BE2C (cell line): ENCODE measurements around the gene TNFRSF9.
A peak's percentile ranks its signal among the peaks of the same experiment; 100 is the strongest.

Experiments used
- DNase-seq: peaks from one replicate; pipeline ENCODE4 v3.0.0-alpha.2; 2020
- H3K27me3 ChIP-seq: fragments of 250-450 bp; sonication (Bioruptor Pico); 2 replicates; pipeline ENCODE4 v1.5.1; 2020; ENCODE audit warnings: mild to moderate bottlenecking
- H3K36me3 ChIP-seq: fragments of 250-450 bp; sonication (Bioruptor Pico); 2 replicates; pipeline ENCODE4 v1.5.1; 2020; ENCODE audit warnings: mild to moderate bottlenecking
- H3K4me1 ChIP-seq: fragments of 250-450 bp; sonication (Bioruptor Pico); 2 replicates; pipeline ENCODE4 v1.5.1; 2020
- H3K4me3 ChIP-seq: 2 replicates; pipeline ENCODE4 v1.5.1; 2011; ENCODE audit warnings: low read depth, low read length
- H3K9me3 ChIP-seq: fragments of 250-450 bp; sonication (Bioruptor Pico); 2 replicates; pipeline ENCODE4 v1.5.1; 2020
- CTCF ChIP-seq: IDR thresholded peaks from 2 replicates; pipeline ENCODE4 v1.5.1; 2012; ENCODE audit warnings: mild to moderate bottlenecking, low read depth, low read length

TNFRSF9 gene

DNA sequence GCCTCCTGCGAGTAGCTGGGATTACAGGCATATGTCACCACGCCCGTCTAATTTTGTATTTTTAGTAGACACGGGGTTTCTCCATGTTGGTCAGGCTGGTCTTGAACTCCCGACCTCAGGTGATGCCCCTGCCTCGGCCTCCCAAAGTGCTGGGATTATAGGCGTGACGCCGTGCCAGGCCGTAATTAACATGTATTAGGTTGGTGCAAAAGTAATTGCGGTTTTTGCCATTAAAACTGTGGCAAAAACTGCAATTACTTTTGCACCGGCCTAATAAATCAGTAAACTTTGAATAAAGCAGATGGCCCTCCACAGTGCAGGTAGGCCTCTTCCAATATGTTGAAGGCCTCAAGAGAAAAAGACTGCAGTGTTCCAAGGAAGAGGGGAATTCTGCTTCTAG lies 35.4 kb downstream of the TNFRSF9 start:
- no peak overlapping the region for H3K4me3 ChIP-seq
- H3K9me3 ChIP-seq: no peaks in the 10 kb centered on the region
- no peaks in the 10 kb centered on the region for H3K36me3 ChIP-seq
- TF ChIP-seq CTCF: no peak
- H3K27me3 ChIP-seq: no peaks in the 10 kb centered on the region
- H3K4me1 ChIP-seq: no peaks in the 10 kb centered on the region
- no peak for DNase-seq

DNA sequence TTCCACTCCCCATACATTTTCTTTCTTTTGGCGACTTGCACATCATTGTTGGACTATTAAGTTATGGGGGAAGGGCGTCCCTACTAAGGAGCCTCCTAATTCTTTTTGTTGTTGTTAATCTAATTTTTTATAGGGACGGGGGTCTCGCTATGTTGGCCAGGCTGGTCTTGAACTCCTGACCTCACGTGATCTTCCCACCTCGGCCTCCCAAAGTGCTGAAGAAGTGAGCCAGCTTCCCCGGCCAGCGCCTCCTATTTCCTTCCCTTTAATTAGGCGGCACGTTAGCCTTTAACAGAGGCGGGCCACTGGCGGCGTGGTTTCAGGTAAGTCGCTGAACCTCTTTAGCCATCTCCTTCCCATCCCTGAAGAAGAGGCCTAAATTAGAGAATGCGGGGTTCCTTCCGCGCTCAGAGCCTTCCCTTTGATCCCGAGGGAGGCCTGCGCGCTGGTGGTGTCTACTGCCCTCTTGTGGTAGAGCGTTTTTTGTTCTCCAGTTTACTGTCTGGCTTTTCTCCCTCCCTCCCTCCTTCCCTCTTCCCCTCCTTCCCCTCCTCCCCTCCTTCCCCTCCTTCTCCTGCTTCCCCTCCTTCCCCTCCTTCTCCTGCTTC lies 38.1 kb downstream of the TNFRSF9 start:
- H3K9me3 ChIP-seq: no peaks in the 10 kb centered on the region
- no peak overlapping the region for H3K4me3 ChIP-seq
- no peaks in the 10 kb centered on the region for H3K27me3 ChIP-seq
- peak; percentile 69 for TF ChIP-seq CTCF
- H3K4me1 ChIP-seq: no peaks in the 10 kb centered on the region
- H3K36me3 ChIP-seq: no peaks in the 10 kb centered on the region
- peak; percentile 55 for DNase-seq

DNA sequence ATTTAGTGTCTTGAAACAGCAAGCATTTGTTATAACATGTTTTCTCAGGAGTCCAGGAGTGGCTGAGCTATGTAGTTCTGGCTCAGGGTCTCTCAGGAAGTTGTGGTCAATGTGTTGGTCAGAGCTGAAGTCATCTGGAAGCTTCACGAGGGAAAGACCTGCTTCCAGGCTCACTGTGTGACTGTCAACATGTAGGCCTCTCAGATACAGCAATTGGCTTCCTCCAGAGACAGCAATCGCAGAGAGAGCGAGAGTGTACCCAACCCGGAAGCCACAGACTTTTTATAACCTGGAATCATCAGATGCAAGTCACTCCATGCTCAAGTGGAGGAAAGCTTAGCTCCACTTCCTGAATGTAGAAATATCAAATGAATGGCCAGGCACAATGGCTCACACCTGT lies 40.9 kb downstream of the TNFRSF9 start:
- Histone ChIP-seq H3K27me3 (no peaks in the 10 kb centered on the region), H3K4me1 (no peaks in the 10 kb centered on the region), H3K9me3 (no peaks in the 10 kb centered on the region), H3K36me3 (no peaks in the 10 kb centered on the region), H3K4me3 (no peak overlapping the region)
- no peak for DNase-seq
- no peak for TF ChIP-seq CTCF

- DNase-seq: no peak
These were observed 41.7 kb downstream of the TNFRSF9 start for GRCh38 chr1:7898962-7899361.

DNA sequence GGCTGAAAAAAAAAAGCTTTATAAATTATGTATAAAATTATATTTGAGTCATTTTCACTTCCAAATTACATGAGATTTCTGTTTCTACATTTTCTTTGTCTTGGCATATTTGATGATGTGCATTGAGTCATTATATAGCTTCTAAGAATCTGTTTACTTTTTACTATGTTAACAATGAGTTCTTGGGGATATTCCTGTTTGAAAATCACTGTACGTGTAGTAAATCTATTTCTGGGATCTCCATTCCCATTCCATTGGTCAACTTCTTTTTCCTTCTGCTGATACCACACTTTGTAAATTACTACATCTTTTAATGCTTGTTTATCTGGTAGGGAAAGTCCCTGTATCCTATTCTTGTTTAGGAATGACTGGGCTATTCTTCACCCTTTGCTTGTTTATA lies 43.6 kb downstream of the TNFRSF9 start:
- Histone ChIP-seq H3K9me3 (no peaks in the 10 kb centered on the region), H3K36me3 (no peaks in the 10 kb centered on the region), H3K27me3 (no peaks in the 10 kb centered on the region), H3K4me3 (no peak overlapping the region), H3K4me1 (no peaks in the 10 kb centered on the region)
- no peak for DNase-seq
- no peak for TF ChIP-seq CTCF

More at GRCh38 chr1:7898962-7899361, 41.7 kb downstream of the TNFRSF9 start:
- no peak for TF ChIP-seq CTCF
- Histone ChIP-seq H3K9me3 (no peaks in the 10 kb centered on the region), H3K36me3 (no peaks in the 10 kb centered on the region), H3K27me3 (no peaks in the 10 kb centered on the region), H3K4me1 (no peaks in the 10 kb centered on the region), H3K4me3 (no peak overlapping the region)

- Histone ChIP-seq H3K36me3 (no peaks in the 10 kb centered on the region), H3K4me3 (no peak overlapping the region), H3K27me3 (no peaks in the 10 kb centered on the region), H3K4me1 (no peaks in the 10 kb centered on the region), H3K9me3 (no peaks in the 10 kb centered on the region)
- no peak for DNase-seq
- no peak for TF ChIP-seq CTCF
These were observed 47.0 kb downstream of the TNFRSF9 start for GRCh38 chr1:7893529-7894180.
